ENCODE measurements around the gene KIF12. TPM values are rescaled to one million over a fixed set of nuclear protein-coding genes. Genes with fewer than 3 reads are reported as not detected.

The KIF12 gene
- total and polyA plus RNA-seq, 2 of the 13 experiments (the other 11 are each of a cell fraction or from before 2014, with no cell fraction given): 1.8 to 12.5 TPM

DNA sequence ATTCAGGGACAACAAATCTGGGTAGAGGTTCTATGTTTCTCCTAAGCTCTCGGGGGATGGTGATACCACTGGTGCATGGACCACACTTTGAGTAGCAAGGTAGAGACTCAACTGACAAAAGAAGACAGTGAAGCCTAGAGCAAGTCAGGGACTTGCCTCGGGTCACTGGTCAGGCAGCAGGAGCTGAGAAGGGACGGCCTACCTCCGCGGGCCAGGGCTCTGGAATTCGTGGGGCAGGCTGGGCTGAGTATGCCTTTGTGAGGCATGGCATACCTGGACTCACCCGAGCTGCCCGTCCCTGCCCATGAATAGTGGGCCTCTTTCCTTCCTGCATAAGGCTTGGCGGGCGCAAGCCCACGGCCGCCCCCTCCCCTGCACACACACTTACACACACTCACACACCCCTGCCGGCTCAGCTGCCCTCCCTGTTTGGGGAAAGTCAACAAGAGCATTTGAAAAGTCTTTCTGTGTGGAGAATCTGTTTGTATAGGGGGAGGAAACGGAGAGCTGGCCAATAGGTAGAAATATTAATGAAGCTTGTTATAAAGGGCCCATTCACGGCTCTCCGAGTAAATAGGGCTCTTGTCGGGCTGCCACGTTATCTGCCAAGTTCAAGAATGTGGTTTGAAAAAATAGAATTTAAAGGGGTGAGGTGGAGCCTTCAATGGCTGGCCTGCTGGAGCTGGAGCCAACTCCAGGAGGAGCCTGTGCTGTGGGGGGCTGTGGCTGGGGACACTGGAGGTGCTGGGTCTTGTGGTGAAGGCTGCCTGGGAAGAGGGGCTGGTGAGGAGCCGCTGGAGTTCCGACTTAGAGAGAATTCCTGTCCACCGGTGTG lies 19.1 kb upstream of the KIF12 start (continued):
- TF ChIP-seq, protein P1, sequence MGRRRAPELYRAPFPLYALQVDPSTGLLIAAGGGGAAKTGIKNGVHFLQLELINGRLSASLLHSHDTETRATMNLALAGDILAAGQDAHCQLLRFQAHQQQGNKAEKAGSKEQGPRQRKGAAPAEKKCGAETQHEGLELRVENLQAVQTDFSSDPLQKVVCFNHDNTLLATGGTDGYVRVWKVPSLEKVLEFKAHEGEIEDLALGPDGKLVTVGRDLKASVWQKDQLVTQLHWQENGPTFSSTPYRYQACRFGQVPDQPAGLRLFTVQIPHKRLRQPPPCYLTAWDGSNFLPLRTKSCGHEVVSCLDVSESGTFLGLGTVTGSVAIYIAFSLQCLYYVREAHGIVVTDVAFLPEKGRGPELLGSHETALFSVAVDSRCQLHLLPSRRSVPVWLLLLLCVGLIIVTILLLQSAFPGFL (CRISPR knock-in tag; IDR thresholded peaks at IDR 0.05): no peak
- TF ChIP-seq, protein P2, sequence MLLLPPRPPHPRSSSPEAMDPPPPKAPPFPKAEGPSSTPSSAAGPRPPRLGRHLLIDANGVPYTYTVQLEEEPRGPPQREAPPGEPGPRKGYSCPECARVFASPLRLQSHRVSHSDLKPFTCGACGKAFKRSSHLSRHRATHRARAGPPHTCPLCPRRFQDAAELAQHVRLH (CRISPR knock-in tag; IDR thresholded peaks at IDR 0.05; ENCODE audit: borderline replicate concordance, low read depth): peak; percentile 93; the same call in 1 of the 2 replicates
- TF ChIP-seq ZNF253 (CRISPR knock-in tag; IDR thresholded peaks at IDR 0.05; ENCODE audit: borderline replicate concordance): 0 out of 2 replicates have a peak, but pooled peaks have one; percentile 47
- TF ChIP-seq GATAD2A (CRISPR knock-in tag; IDR thresholded peaks at IDR 0.05): peak; percentile 98
- TF ChIP-seq, protein P3, sequence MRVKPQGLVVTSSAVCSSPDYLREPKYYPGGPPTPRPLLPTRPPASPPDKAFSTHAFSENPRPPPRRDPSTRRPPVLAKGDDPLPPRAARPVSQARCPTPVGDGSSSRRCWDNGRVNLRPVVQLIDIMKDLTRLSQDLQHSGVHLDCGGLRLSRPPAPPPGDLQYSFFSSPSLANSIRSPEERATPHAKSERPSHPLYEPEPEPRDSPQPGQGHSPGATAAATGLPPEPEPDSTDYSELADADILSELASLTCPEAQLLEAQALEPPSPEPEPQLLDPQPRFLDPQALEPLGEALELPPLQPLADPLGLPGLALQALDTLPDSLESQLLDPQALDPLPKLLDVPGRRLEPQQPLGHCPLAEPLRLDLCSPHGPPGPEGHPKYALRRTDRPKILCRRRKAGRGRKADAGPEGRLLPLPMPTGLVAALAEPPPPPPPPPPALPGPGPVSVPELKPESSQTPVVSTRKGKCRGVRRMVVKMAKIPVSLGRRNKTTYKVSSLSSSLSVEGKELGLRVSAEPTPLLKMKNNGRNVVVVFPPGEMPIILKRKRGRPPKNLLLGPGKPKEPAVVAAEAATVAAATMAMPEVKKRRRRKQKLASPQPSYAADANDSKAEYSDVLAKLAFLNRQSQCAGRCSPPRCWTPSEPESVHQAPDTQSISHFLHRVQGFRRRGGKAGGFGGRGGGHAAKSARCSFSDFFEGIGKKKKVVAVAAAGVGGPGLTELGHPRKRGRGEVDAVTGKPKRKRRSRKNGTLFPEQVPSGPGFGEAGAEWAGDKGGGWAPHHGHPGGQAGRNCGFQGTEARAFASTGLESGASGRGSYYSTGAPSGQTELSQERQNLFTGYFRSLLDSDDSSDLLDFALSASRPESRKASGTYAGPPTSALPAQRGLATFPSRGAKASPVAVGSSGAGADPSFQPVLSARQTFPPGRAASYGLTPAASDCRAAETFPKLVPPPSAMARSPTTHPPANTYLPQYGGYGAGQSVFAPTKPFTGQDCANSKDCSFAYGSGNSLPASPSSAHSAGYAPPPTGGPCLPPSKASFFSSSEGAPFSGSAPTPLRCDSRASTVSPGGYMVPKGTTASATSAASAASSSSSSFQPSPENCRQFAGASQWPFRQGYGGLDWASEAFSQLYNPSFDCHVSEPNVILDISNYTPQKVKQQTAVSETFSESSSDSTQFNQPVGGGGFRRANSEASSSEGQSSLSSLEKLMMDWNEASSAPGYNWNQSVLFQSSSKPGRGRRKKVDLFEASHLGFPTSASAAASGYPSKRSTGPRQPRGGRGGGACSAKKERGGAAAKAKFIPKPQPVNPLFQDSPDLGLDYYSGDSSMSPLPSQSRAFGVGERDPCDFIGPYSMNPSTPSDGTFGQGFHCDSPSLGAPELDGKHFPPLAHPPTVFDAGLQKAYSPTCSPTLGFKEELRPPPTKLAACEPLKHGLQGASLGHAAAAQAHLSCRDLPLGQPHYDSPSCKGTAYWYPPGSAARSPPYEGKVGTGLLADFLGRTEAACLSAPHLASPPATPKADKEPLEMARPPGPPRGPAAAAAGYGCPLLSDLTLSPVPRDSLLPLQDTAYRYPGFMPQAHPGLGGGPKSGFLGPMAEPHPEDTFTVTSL (CRISPR knock-in tag; IDR thresholded peaks at IDR 0.05; ENCODE audit: borderline replicate concordance): peak; percentile 64
- TF ChIP-seq PPARG (CRISPR knock-in tag; conservative IDR thresholded peaks at IDR 0.05): peak; percentile 88
- TF ChIP-seq SP140L (CRISPR knock-in tag; IDR thresholded peaks at IDR 0.05; ENCODE audit: borderline replicate concordance): peak; percentile 57; the same call in 1 of the 2 replicates
- 0 out of 2 replicates have a peak, but pooled peaks have one; percentile 39 for TF ChIP-seq ZNF619 (CRISPR knock-in tag; IDR thresholded peaks at IDR 0.05)
- peak; percentile 16; the same call in 1 of the 2 replicates for TF ChIP-seq MEIS2 (CRISPR knock-in tag; IDR thresholded peaks at IDR 0.05)
- no peak for TF ChIP-seq CHCHD3 (CRISPR knock-in tag; IDR thresholded peaks at IDR 0.05)
- 0 out of 2 replicates have a peak, but pooled peaks have one; percentile 29 for TF ChIP-seq SOX13 (IDR thresholded peaks at IDR 0.05)
- peak in 1 of 2 experiments; percentile 93; a peak in 2 of 4 replicates for TF ChIP-seq SOX13 (CRISPR knock-in tag; conservative IDR thresholded peaks at IDR 0.05 in 1 of 2, IDR thresholded peaks at IDR 0.05 in 1 of 2)
- no peak for TF ChIP-seq ZNF121 (CRISPR knock-in tag; IDR thresholded peaks at IDR 0.05)
- TF ChIP-seq, protein P4, sequence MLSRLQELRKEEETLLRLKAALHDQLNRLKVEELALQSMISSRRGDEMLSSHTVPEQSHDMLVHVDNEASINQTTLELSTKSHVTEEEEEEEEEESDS (CRISPR knock-in tag; IDR thresholded peaks at IDR 0.05; ENCODE audit: borderline replicate concordance): no peak
- TF ChIP-seq, protein P5, sequence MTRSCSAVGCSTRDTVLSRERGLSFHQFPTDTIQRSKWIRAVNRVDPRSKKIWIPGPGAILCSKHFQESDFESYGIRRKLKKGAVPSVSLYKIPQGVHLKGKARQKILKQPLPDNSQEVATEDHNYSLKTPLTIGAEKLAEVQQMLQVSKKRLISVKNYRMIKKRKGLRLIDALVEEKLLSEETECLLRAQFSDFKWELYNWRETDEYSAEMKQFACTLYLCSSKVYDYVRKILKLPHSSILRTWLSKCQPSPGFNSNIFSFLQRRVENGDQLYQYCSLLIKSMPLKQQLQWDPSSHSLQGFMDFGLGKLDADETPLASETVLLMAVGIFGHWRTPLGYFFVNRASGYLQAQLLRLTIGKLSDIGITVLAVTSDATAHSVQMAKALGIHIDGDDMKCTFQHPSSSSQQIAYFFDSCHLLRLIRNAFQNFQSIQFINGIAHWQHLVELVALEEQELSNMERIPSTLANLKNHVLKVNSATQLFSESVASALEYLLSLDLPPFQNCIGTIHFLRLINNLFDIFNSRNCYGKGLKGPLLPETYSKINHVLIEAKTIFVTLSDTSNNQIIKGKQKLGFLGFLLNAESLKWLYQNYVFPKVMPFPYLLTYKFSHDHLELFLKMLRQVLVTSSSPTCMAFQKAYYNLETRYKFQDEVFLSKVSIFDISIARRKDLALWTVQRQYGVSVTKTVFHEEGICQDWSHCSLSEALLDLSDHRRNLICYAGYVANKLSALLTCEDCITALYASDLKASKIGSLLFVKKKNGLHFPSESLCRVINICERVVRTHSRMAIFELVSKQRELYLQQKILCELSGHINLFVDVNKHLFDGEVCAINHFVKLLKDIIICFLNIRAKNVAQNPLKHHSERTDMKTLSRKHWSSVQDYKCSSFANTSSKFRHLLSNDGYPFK (CRISPR knock-in tag; IDR thresholded peaks at IDR 0.05; ENCODE audit: borderline replicate concordance): peak; percentile 66; the same call in 1 of the 2 replicates
- peak; percentile 40; the same call in 1 of the 2 replicates for TF ChIP-seq TSC22D2 (CRISPR knock-in tag; IDR thresholded peaks at IDR 0.05; ENCODE audit: borderline replicate concordance)
- peak; percentile 76; the same call in 1 of the 2 replicates for TF ChIP-seq FOXK1 (CRISPR knock-in tag; IDR thresholded peaks at IDR 0.05; ENCODE audit: borderline replicate concordance, low read depth)
- peak; percentile 74 for TF ChIP-seq THAP11 (CRISPR knock-in tag; IDR thresholded peaks at IDR 0.05)
